ENCODE measurements around the gene THOC6. TPM values are rescaled to one million over a fixed set of nuclear protein-coding genes. Genes with fewer than 3 reads are reported as not detected.
A peak's percentile ranks its signal among the peaks of the same experiment; 100 is the strongest.

The THOC6 gene
- polyA plus RNA-seq, 3 donors, result 42.4 to 59.2 (median 57.7) TPM

GRCh38 chr16:3001316-3001715 lies 22.5 kb upstream of the THOC6 start:
- TF ChIP-seq CTCF (IDR thresholded peaks at IDR 0.05), result no peak
- H3K4me3 ChIP-seq (replicated peaks in 1 of 3; ENCODE audit: low read depth in 2 of 3, low read length in 3 of 3), result no peak overlapping the region
- H4K20me1 ChIP-seq (ENCODE audit: insufficient read depth, low read length), result no peaks in the 10 kb centered on the region
- no peaks in the 10 kb centered on the region for H3K79me2 ChIP-seq (ENCODE audit: insufficient read depth, low read length)
- H3K4me1 ChIP-seq (ENCODE audit: control insufficient read depth in 1 of 2, insufficient read depth in 2 of 2, low read length in 2 of 2), result peaks cover 16 to 17% of the 10 kb centered on the region in 2 donors
- no peak overlapping the region for H3K4me2 ChIP-seq (replicated peaks; ENCODE audit: extremely low read depth, low read length, poor library complexity, severe bottlenecking)
- peak overlapping the region in 1 of 7 donors; percentile 48 for H3K27ac Mint-ChIP-seq
- peaks cover 0 to 2% of the 10 kb centered on the region in 2 donors for H3K27me3 ChIP-seq (ENCODE audit: control insufficient read depth in 2 of 2, insufficient read depth in 2 of 2, low read length in 2 of 2)
- H3K9me3 ChIP-seq (replicated peaks in 1 of 2; ENCODE audit: control insufficient read depth in 1 of 2, insufficient read depth in 1 of 2, low read length in 2 of 2), result no peaks in the 10 kb centered on the region
- DNase-seq, result no peak
- no peak overlapping the region for H3K27ac ChIP-seq (ENCODE audit: low read depth in 1 of 2, low read length in 2 of 2)
- intact Hi-C loops (cut with micrococcal nuclease), result loop anchor here in 1 of 2 donors (2.0 kb wide), 1 partner anchor 13 kb away; no protein-coding TSS in a partner anchor
- WGBS (ENCODE audit: insufficient coverage), result 91% methylated on average over 11 of the region's 12 CpGs
- H2AFZ ChIP-seq (ENCODE audit: insufficient read depth, low read depth, low read length, poor library complexity, severe bottlenecking), result no peak overlapping the region
- H3K36me3 Mint-ChIP-seq, result peaks cover 0 to under 1% of the 10 kb centered on the region in 2 donors
- peaks cover 0 to 24% (median 16%) of the 10 kb centered on the region in 3 donors for H3K27me3 Mint-ChIP-seq (ENCODE audit: low read depth in 3 of 3)
- H3K9ac ChIP-seq (ENCODE audit: insufficient read depth, low read length, poor library complexity, severe bottlenecking), result no peak overlapping the region
- peaks cover 0 to 3% (median 0%) of the 10 kb centered on the region in 7 donors for H3K9me3 Mint-ChIP-seq
- H3K36me3 ChIP-seq (replicated peaks in 1 of 2; ENCODE audit: control insufficient read depth in 1 of 2, insufficient read depth in 2 of 2, low read length in 2 of 2), result no peaks in the 10 kb centered on the region
- peak overlapping the region in 1 of 2 donors; percentile 48 for H3K4me3 Mint-ChIP-seq
- H3K4me1 Mint-ChIP-seq, result peaks cover 14% of the 10 kb centered on the region

- Histone ChIP-seq H3K79me2 (ENCODE audit: insufficient read depth, low read length) (no peaks in the 10 kb centered on the region), H4K20me1 (ENCODE audit: insufficient read depth, low read length) (no peaks in the 10 kb centered on the region), H3K27ac (ENCODE audit: low read depth in 1 of 2, low read length in 2 of 2) (no peak overlapping the region), H3K4me1 (ENCODE audit: control insufficient read depth in 1 of 2, insufficient read depth in 2 of 2, low read length in 2 of 2) (peaks cover 40 to 41% of the 10 kb centered on the region in 2 donors), H3K4me3 (replicated peaks in 1 of 3; ENCODE audit: low read depth in 2 of 3, low read length in 3 of 3) (no peak overlapping the region), H3K9ac (ENCODE audit: insufficient read depth, low read length, poor library complexity, severe bottlenecking) (no peak overlapping the region), H3K4me2 (replicated peaks; ENCODE audit: extremely low read depth, low read length, poor library complexity, severe bottlenecking) (peak overlapping the region; percentile 26), H3K27me3 (ENCODE audit: control insufficient read depth in 2 of 2, insufficient read depth in 2 of 2, low read length in 2 of 2) (peaks cover 0 to 2% of the 10 kb centered on the region in 2 donors), H2AFZ (ENCODE audit: insufficient read depth, low read depth, low read length, poor library complexity, severe bottlenecking) (no peak overlapping the region), H3K36me3 (replicated peaks in 1 of 2; ENCODE audit: control insufficient read depth in 1 of 2, insufficient read depth in 2 of 2, low read length in 2 of 2) (no peaks in the 10 kb centered on the region), H3K9me3 (replicated peaks in 1 of 2; ENCODE audit: control insufficient read depth in 1 of 2, insufficient read depth in 1 of 2, low read length in 2 of 2) (no peaks in the 10 kb centered on the region)
- Mint-ChIP-seq H3K27ac (no peak overlapping the region), H3K27me3 (ENCODE audit: low read depth in 3 of 3) (peaks cover 0 to 21% (median 17%) of the 10 kb centered on the region in 3 donors), H3K4me3 (peak overlapping the region; percentile 42 to 64), H3K4me1 (peaks cover 38% of the 10 kb centered on the region), H3K36me3 (peaks cover 5 to 6% of the 10 kb centered on the region in 2 donors), H3K9me3 (peaks cover 0 to 3% (median 0%) of the 10 kb centered on the region in 7 donors)
- peak; percentile 98 to 99 (median 98) for DNase-seq
- peak; percentile 34 for TF ChIP-seq CTCF (IDR thresholded peaks at IDR 0.05)
- WGBS (ENCODE audit: insufficient coverage), result under 1% methylated on average over 49 of the region's 58 CpGs
- intact Hi-C loops (cut with micrococcal nuclease), result loop anchor here in 1 of 2 donors (2.0 kb wide), 1 partner anchor 25 kb away; no protein-coding TSS in a partner anchor
These were observed 20.1 kb upstream of the THOC6 start for GRCh38 chr16:3003582-3004270.
